ENCODE data around the gene MROH9. TPM values are rescaled to one million over a fixed set of nuclear protein-coding genes. Genes with fewer than 3 reads are reported as not detected.
"Not testable (repeated sequence)": the region's sequence is repeated elsewhere in the genome, so short reads cannot be mapped to it uniquely, and the experiment has no call there.

The MROH9 gene
- total and polyA plus RNA-seq, 2 of the 8 experiments (the other 6 are each of a cell fraction or from before 2014, with no cell fraction given): not detected

- H3K9ac ChIP-seq (replicated peaks in 1 of 4; ENCODE audit: extremely low read depth in 1 of 4, low read depth in 3 of 4, low read length in 3 of 4); CTCF ChIA-PET (ENCODE audit: partially characterized antibody); H3K23me2 ChIP-seq (ENCODE audit: low read depth, low read length); H3K27ac ChIP-seq (ENCODE audit: low read depth, low read length); H3K9me3 ChIP-seq (ENCODE audit: insufficient read depth in 2 of 2, low read depth in 1 of 2, low read length in 1 of 2); H3K4me1 ChIP-seq (replicated peaks in 1 of 4; ENCODE audit: control insufficient read depth in 3 of 4, insufficient read depth in 4 of 4, low read length in 3 of 4); H3K27me3 ChIP-seq (replicated peaks in 1 of 4; ENCODE audit: control insufficient read depth in 3 of 4, extremely low read depth in 1 of 4, insufficient read depth in 3 of 4, low read length in 3 of 4); H2BK12ac ChIP-seq (ENCODE audit: low read depth, low read length); H3K4ac ChIP-seq (replicated peaks; ENCODE audit: insufficient read length, low read depth, low read length); H3K4me3 ChIP-seq (ENCODE audit: extremely low read depth in 1 of 4, insufficient read depth in 2 of 4, low read depth in 3 of 4, low read length in 4 of 4); H4K91ac ChIP-seq (replicated peaks; ENCODE audit: insufficient read length, low read length); H3K79me2 ChIP-seq (ENCODE audit: control insufficient read depth in 1 of 2, insufficient read depth in 2 of 2, low read length in 2 of 2); H3K79me1 ChIP-seq (ENCODE audit: low read depth, low read length); H4K5ac ChIP-seq (ENCODE audit: insufficient read length, low read depth, low read length); H2BK120ac ChIP-seq (replicated peaks; ENCODE audit: low read depth, low read length); H3K18ac ChIP-seq (ENCODE audit: extremely low read depth, low read length); DNase-seq (ENCODE audit: low read depth in 1 of 2, low spot score in 2 of 2); H3K4me2 ChIP-seq (ENCODE audit: insufficient read depth in 1 of 2, low read depth in 2 of 2, low read length in 2 of 2); H3K14ac ChIP-seq (ENCODE audit: insufficient read length); H2AK5ac ChIP-seq (ENCODE audit: low read depth, low read length); H2BK20ac ChIP-seq (ENCODE audit: low read length); H3K36me3 ChIP-seq (ENCODE audit: control insufficient read depth in 2 of 4, insufficient read depth in 4 of 4, low read length in 3 of 4); H2AFZ ChIP-seq (ENCODE audit: low read length); H3K23ac ChIP-seq (ENCODE audit: insufficient read length); H4K20me1 ChIP-seq (replicated peaks in 1 of 2; ENCODE audit: control insufficient read depth in 1 of 2, insufficient read depth in 2 of 2, low read length in 2 of 2); FAIRE-seq; H2BK15ac ChIP-seq (ENCODE audit: low read length); H3K56ac ChIP-seq (replicated peaks; ENCODE audit: insufficient read length, low read depth, low read length); H4K8ac ChIP-seq (ENCODE audit: extremely low read depth, insufficient read depth, low read length); POLR2A ChIA-PET (ENCODE audit: partially characterized antibody); H2BK5ac ChIP-seq (ENCODE audit: low read depth, low read length): not testable (repeated sequence)
- 94% methylated on average over 1 of the region's 1 CpG; no CpG with 5 or more reads in 1 of the 2 experiments for WGBS, 2 experiments (ENCODE audit: extremely low coverage in 1 of 2, insufficient coverage in 1 of 2, insufficient read length in 1 of 2, insufficient replicate concordance in 2 of 2, low coverage in 1 of 2, low lambda C conversion rate in 2 of 2, missing lambda C conversion rate in 1 of 2)
These were observed 10.7 kb upstream of the MROH9 start for GRCh38 chr1:170924656-170925055.
